Fibroblast of villous mesenchyme (primary cell): ENCODE measurements around the gene MADD. TPM values are rescaled to one million over a fixed set of nuclear protein-coding genes. Genes with fewer than 3 reads are reported as not detected.

ENCODE experiments used
- DNase-seq: peaks from one replicate; pipeline ENCODE4 v3.0.0-alpha.2; 2010; ENCODE audit warnings: low read depth
- H3K4me3 ChIP-seq: 2 replicates; pipeline ENCODE4 v1.5.1; 2011; ENCODE audit warnings: low read depth, mild to moderate bottlenecking, low read length
- total RNA-seq: library from RNA; depleted of rRNA; stranded (reverse); fragments of >200 nt; gene quantifications from 2 replicates; pipeline ENCODE4 v1.2.3, GENCODE V29; 2012
- TF ChIP-seq, protein P1 (sequence below): IDR thresholded peaks from 2 replicates; pipeline ENCODE4 v1.5.1; 2012; ENCODE audit warnings: low read depth, mild to moderate bottlenecking, low read length; ENCODE audit not compliant: insufficient read depth

The MADD gene
- total RNA-seq, 1 donor: 27.2 TPM

DNA sequence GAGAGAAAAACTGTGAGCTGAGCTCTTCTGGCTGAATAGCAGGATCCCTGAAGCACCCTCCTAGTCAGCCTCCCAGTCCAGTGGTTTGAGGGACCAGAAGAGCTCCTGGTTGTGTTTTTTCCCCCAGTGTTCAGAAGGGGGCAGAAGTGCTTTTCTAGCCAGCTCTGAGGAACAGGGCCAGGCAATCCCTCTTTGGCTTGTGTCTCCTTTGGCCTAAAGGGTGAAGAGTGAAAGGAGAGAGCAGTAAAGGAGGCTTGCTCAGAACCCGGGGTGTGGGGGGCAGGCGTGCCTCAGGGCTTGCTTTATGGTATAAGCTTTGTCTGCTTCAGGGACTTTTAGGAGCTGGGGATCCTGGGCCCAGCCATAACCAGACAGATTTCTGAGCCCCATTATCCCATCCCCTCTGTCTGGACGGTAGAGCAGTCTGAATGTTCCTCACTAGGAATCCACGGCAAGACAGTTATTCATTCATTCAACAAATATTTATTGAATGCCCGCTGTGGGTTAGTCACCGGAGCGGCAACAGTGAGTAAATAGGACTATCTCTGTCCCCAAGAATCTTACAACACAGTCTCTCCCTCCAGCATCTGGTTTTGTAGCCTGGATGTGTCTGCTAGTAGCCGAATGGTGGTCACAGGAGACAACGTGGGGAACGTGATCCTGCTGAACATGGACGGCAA is 35.8 kb upstream of the MADD start:
- peak; percentile 68 for DNase-seq
- H3K4me3 ChIP-seq: no peak overlapping the region
- TF ChIP-seq, protein P1, sequence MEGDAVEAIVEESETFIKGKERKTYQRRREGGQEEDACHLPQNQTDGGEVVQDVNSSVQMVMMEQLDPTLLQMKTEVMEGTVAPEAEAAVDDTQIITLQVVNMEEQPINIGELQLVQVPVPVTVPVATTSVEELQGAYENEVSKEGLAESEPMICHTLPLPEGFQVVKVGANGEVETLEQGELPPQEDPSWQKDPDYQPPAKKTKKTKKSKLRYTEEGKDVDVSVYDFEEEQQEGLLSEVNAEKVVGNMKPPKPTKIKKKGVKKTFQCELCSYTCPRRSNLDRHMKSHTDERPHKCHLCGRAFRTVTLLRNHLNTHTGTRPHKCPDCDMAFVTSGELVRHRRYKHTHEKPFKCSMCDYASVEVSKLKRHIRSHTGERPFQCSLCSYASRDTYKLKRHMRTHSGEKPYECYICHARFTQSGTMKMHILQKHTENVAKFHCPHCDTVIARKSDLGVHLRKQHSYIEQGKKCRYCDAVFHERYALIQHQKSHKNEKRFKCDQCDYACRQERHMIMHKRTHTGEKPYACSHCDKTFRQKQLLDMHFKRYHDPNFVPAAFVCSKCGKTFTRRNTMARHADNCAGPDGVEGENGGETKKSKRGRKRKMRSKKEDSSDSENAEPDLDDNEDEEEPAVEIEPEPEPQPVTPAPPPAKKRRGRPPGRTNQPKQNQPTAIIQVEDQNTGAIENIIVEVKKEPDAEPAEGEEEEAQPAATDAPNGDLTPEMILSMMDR: peak; percentile 50

DNA sequence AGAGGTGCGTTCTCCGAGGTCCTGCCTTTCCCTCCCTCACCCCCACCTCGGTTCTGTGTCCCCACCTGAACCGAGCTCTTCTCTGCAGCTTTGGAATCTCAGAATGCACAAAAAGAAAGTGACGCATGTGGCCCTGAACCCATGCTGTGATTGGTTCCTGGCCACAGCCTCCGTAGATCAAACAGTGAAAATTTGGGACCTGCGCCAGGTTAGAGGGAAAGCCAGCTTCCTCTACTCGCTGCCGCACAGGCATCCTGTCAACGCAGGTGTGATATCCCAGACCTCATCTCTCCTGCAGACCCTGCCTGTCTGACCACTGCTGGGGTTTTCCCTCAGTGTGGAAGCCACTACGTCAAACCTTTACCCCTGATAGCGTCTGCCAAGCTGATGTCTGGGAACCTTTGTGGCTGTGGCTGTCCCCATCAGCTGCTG is 35.2 kb upstream of the MADD start:
- TF ChIP-seq, protein P1: no peak
- no peak overlapping the region for H3K4me3 ChIP-seq
- DNase-seq: peak; percentile 23

DNA sequence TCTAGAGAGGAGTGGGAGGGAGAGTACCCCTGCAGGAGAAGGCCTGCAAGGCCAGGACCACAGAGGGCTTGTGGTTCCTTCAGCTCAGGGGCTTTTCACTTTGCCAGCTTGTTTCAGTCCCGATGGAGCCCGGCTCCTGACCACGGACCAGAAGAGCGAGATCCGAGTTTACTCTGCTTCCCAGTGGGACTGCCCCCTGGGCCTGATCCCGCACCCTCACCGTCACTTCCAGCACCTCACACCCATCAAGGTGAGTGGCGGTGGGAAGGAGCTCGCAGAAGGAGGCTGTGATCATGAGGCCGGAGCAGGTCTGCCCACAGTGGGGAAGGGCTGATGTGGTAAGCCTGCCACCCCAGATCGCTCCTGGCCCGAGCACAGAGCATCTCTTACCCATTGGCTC is 34.8 kb upstream of the MADD start:
- H3K4me3 ChIP-seq: no peak overlapping the region
- DNase-seq: no peak
- TF ChIP-seq, protein P1: no peak

DNA sequence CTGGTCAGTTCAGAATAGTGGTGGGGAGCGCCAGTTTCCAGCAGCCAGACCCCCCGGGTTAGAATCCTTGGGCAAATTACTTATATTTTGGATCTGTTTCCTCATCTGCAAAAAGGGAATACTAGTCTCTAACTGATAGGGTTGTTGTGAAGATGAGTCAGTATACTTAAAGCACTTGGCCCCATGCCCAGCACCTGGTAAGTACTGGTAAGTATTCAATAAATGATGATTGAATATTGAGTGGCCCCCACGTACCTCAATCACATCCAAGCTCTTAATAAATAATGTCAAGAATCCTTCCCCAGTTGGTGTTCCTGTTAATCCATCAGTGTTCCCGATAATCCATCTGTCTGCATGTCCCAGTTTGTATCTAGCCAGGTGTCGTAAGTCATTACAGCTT is 33.5 kb upstream of the MADD start:
- TF ChIP-seq, protein P1: no peak
- peak; percentile 64 for DNase-seq
- no peak overlapping the region for H3K4me3 ChIP-seq

DNA sequence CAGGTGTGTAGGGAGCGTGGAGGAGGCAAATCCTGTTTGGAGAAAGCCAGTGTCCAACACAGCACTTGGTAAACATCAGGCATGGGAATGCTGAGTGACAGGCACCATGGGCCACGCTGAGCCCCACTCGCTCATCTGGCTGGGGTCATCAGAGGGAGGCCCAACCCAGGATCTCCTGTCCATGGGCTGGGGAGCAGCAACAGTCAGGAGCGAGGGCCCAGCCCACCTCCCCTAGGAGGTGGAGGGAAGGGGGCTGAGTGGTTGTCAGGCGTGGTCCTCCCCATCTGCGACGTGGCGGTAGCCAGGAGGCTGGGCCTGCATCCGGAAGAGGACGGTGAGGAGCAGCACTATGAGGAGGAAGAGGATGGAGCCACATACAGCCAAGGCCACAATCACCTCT is 30.1 kb upstream of the MADD start:
- TF ChIP-seq, protein P1: no peak
- no peak for DNase-seq
- no peak overlapping the region for H3K4me3 ChIP-seq

DNA sequence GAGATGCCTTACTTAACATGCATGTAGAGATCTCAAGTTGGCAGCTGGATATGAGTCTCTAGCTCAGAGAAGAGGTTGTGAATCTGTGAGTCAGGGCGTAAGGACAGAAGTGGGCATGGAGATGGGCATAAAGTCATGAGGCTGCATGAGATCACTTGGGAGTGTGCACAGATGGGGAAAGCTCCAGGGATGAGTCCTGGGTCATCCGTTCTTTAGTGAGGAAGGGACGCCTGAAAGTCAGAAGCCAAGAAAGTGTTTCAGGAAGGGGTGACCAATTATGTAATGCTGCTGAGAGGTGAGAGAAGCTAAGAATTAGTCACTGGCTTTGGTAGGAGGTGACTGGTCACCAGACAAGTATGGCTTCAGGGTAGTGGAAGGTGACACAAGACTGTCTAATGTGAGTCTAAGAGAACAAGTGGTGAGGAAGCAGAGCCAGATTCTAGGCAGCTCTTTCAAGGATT is 28.1 kb upstream of the MADD start:
- no peak overlapping the region for H3K4me3 ChIP-seq
- TF ChIP-seq, protein P1: no peak
- no peak for DNase-seq
